Renal cortex interstitium (tissue), 11 donors: ENCODE measurements around the gene NOMO2. TPM values are rescaled to one million over a fixed set of nuclear protein-coding genes. Genes with fewer than 3 reads are reported as not detected.
A peak's percentile ranks its signal among the peaks of the same experiment; 100 is the strongest.
"Not testable (repeated sequence)": the region's sequence is repeated elsewhere in the genome, so short reads cannot be mapped to it uniquely, and the experiment has no call there.

Source experiments
- DNase-seq, 11 donors: peaks; one replicate each; pipeline ENCODE4 v3.0.0-alpha.2; 2013; ENCODE audit warnings: low read depth in 9 of 11, low spot score in 4 of 11; ENCODE audit errors: extremely low read depth in 1 of 11
- polyA plus RNA-seq, 3 donors: library from polyadenylated mRNA; unstranded; fragments of 120-200 nt; gene quantifications; one replicate each; pipeline ENCODE4 v1.2.1, GENCODE V29; 2013; ENCODE audit not compliant: insufficient read length in 3 of 3

NOMO2 gene
- polyA plus RNA-seq, 3 donors = 68.7 to 75.4 (median 70.7) TPM

- not testable (repeated sequence) for DNase-seq
Measured at GRCh38 chr16:18586560-18587540, 25.0 kb upstream of the NOMO2 start.

GRCh38 chr16:18585789-18586188 is 23.9 kb upstream of the NOMO2 start:
- DNase-seq = not testable (repeated sequence)

GRCh38 chr16:18582902-18583301 is 21.0 kb upstream of the NOMO2 start:
- no peak for DNase-seq

GRCh38 chr16:18580396-18580795 is 18.5 kb upstream of the NOMO2 start:
- DNase-seq = not testable (repeated sequence)

- DNase-seq = not testable (repeated sequence)
Measured at GRCh38 chr16:18579261-18579660, 17.4 kb upstream of the NOMO2 start.

- not testable (repeated sequence) for DNase-seq
Measured at GRCh38 chr16:18577942-18578341, 16.0 kb upstream of the NOMO2 start.

GRCh38 chr16:18575945-18576344 is 14.0 kb upstream of the NOMO2 start:
- DNase-seq = not testable (repeated sequence)

- DNase-seq = not testable (repeated sequence)
Measured at GRCh38 chr16:18575298-18575917, 13.5 kb upstream of the NOMO2 start.

- not testable (repeated sequence) for DNase-seq
Measured at GRCh38 chr16:18573887-18574286, 12.0 kb upstream of the NOMO2 start.

- not testable (repeated sequence) for DNase-seq
Measured at GRCh38 chr16:18572973-18573372, 11.1 kb upstream of the NOMO2 start.

- DNase-seq = not testable (repeated sequence)
Measured at GRCh38 chr16:18571307-18571850, 9.5 kb upstream of the NOMO2 start.

GRCh38 chr16:18570529-18571306 is 8.8 kb upstream of the NOMO2 start:
- not testable (repeated sequence) for DNase-seq

GRCh38 chr16:18560416-18561220 is 1.3 kb downstream of the NOMO2 start:
- peak in 1 of 11 donors; percentile 1 for DNase-seq

GRCh38 chr16:18553671-18554070 is 8.2 kb downstream of the NOMO2 start:
- not testable (repeated sequence) for DNase-seq

- DNase-seq = not testable (repeated sequence)
Measured at GRCh38 chr16:18547382-18547781, 14.5 kb downstream of the NOMO2 start.

GRCh38 chr16:18546853-18547252 is 15.0 kb downstream of the NOMO2 start:
- DNase-seq = not testable (repeated sequence)

- DNase-seq = not testable (repeated sequence)
Measured at GRCh38 chr16:18544232-18545081, 17.4 kb downstream of the NOMO2 start.
